Measurements from ENCODE around the gene LRRC4. TPM values are rescaled to one million over a fixed set of nuclear protein-coding genes. Genes with fewer than 3 reads are reported as not detected.

LRRC4 gene
- total RNA-seq, 1 experiment from 2014 or later: 0.39 TPM

DNA sequence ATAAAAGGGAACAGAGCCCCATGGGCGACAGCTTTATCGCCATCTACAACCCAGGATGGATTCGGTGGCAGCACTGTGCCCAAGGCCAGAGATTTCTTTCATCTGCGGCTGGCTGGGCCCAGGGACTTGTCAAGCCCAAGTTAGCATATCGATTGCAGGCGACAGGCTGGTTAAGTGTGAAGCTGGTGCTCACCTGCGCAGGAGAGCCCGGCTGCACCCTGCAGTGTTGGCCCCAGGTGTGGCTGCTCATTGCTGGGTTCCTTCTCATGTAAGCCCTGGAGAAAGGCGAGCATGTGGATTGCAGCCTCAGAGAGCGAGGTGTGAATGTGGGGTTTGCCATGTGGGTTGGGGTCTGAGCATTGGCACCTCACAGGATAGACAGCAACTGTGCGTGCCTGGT, 40.6 kb upstream of the LRRC4 start:
- CTCF ChIA-PET: no interaction called here
- H3K79me2 ChIP-seq (ENCODE audit: low read depth): no peaks in the 10 kb centered on the region
- intact Hi-C loops (cut with micrococcal nuclease; ENCODE audit: unreplicated experiment): no loop called here
- H3F3A ChIP-seq (ENCODE audit: insufficient read depth, low read depth): no peaks in the 10 kb centered on the region
- no peak overlapping the region for H3K4me2 ChIP-seq
- POLR2A ChIA-PET (ENCODE audit: unreplicated experiment): no interaction called here
- no peak for DNase-seq
- no TSS peak for BruUV-seq (replicated peaks)
- no peaks in the 10 kb centered on the region for H3K27me3 ChIP-seq (ENCODE audit: insufficient read depth, low read depth)
- no peak overlapping the region for H2AFZ ChIP-seq
- no peaks in the 10 kb centered on the region for H3K9me3 ChIP-seq (ENCODE audit: insufficient read depth, low read depth)
- no peaks in the 10 kb centered on the region for H3K9me2 ChIP-seq (ENCODE audit: insufficient read depth)
- no peaks in the 10 kb centered on the region for H4K20me1 ChIP-seq (ENCODE audit: insufficient read depth)
- H3K36me3 ChIP-seq (ENCODE audit: low read depth): no peaks in the 10 kb centered on the region
- no peaks in the 10 kb centered on the region for H3K4me1 ChIP-seq (replicated peaks; ENCODE audit: insufficient read depth)
- H3K27ac ChIP-seq: no peak overlapping the region
- no peak overlapping the region for H3K4me3 ChIP-seq
- TF ChIP-seq CTCF (conservative IDR thresholded peaks at IDR 0.05) (no peak), EZH2 (IDR thresholded peaks at IDR 0.05; ENCODE audit: low read depth) (no peak)

GRCh38 chr7:128071376-128071775, 40.1 kb upstream of the LRRC4 start:
- POLR2A ChIA-PET (ENCODE audit: unreplicated experiment): no interaction called here
- intact Hi-C loops (cut with micrococcal nuclease; ENCODE audit: unreplicated experiment): no loop called here
- no peak overlapping the region for H2AFZ ChIP-seq
- no TSS peak for BruUV-seq (replicated peaks)
- H3K27ac ChIP-seq: no peak overlapping the region
- H4K20me1 ChIP-seq (ENCODE audit: insufficient read depth): no peaks in the 10 kb centered on the region
- no peaks in the 10 kb centered on the region for H3K9me2 ChIP-seq (ENCODE audit: insufficient read depth)
- CTCF ChIA-PET: no interaction called here
- H3K4me1 ChIP-seq (replicated peaks; ENCODE audit: insufficient read depth): no peaks in the 10 kb centered on the region
- no peaks in the 10 kb centered on the region for H3K36me3 ChIP-seq (ENCODE audit: low read depth)
- no peak for DNase-seq
- H3K4me2 ChIP-seq: no peak overlapping the region
- no peaks in the 10 kb centered on the region for H3K27me3 ChIP-seq (ENCODE audit: insufficient read depth, low read depth)
- H3F3A ChIP-seq (ENCODE audit: insufficient read depth, low read depth): no peaks in the 10 kb centered on the region
- TF ChIP-seq EZH2 (IDR thresholded peaks at IDR 0.05; ENCODE audit: low read depth) (no peak), CTCF (conservative IDR thresholded peaks at IDR 0.05) (no peak)
- H3K79me2 ChIP-seq (ENCODE audit: low read depth): no peaks in the 10 kb centered on the region
- H3K4me3 ChIP-seq: no peak overlapping the region
- H3K9me3 ChIP-seq (ENCODE audit: insufficient read depth, low read depth): no peaks in the 10 kb centered on the region

DNA sequence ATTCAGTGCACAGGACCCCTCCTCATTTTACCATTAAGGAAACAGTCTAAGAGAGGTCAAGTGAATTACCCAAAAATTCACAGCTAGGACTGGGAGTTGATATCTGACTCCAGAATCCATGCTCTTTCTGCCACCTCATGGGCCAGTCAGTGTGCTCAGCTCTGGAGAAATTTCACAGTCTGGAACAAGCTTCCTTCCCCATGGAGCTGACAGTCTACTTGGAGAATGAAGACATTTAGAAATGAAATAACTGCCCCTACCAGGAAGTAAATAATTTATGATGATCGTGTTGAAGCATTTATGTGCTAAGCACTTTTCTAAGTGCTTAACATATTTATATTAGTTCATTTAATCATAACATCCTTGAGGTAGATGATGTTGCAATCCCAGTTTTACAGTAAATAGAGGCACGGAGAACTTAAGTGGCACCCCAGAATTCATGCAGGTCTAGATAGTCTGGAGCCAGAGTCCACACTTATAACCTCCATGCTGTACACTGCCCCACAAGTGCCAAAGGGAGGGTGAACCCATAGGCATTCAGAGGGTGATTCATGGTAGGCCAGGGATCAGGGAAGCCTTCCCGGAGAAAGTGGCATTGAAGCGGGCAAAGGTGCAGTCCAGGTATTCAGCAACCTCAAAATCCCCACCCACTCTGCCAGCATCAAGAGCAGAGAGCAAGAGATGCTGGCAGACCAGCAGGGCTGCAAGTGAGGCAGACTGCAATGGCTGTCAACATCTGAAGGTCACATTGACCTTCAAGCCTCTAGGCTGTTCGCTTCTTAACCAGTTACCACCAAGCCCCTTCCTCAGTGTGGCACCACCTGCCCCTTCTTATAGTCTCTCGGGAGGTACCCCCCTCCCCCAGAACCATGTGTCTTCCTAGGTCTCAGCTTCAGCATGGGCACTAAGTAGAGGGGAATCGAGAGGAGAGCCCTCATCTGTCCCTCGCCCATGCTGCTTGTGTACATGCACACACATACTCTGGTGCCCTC, 38.4 kb upstream of the LRRC4 start:
- Histone ChIP-seq H3K36me3 (ENCODE audit: low read depth) (no peaks in the 10 kb centered on the region), H3K9me2 (ENCODE audit: insufficient read depth) (no peaks in the 10 kb centered on the region), H3K9me3 (ENCODE audit: insufficient read depth, low read depth) (no peaks in the 10 kb centered on the region), H2AFZ (no peak overlapping the region), H3K79me2 (ENCODE audit: low read depth) (no peaks in the 10 kb centered on the region), H3K4me2 (no peak overlapping the region), H3K27me3 (ENCODE audit: insufficient read depth, low read depth) (no peaks in the 10 kb centered on the region), H3K27ac (no peak overlapping the region), H4K20me1 (ENCODE audit: insufficient read depth) (no peaks in the 10 kb centered on the region), H3K4me1 (replicated peaks; ENCODE audit: insufficient read depth) (no peaks in the 10 kb centered on the region), H3K4me3 (no peak overlapping the region), H3F3A (ENCODE audit: insufficient read depth, low read depth) (no peaks in the 10 kb centered on the region)
- CTCF ChIA-PET: no interaction called here
- TF ChIP-seq CTCF (conservative IDR thresholded peaks at IDR 0.05) (no peak), EZH2 (IDR thresholded peaks at IDR 0.05; ENCODE audit: low read depth) (no peak)
- DNase-seq: no peak
- no TSS peak for BruUV-seq (replicated peaks)
- POLR2A ChIA-PET (ENCODE audit: unreplicated experiment): interaction anchor here (0.6 to 0.7 kb wide), 2 partner anchors 17 to 20 kb away, joined by 3 to 5 read pairs; no protein-coding TSS in a partner anchor
- intact Hi-C loops (cut with micrococcal nuclease; ENCODE audit: unreplicated experiment): no loop called here
